Fibroblast of skin of right biceps (primary cell): ENCODE results near the gene SCGB1D4.

Experiments used
- DNase-seq: peaks from one replicate; pipeline ENCODE4 v3.0.0-alpha.2; 2013

The SCGB1D4 gene

GRCh38 chr11:62273284-62273683 is 25.6 kb downstream of the SCGB1D4 start:
- DNase-seq: no peak

DNA sequence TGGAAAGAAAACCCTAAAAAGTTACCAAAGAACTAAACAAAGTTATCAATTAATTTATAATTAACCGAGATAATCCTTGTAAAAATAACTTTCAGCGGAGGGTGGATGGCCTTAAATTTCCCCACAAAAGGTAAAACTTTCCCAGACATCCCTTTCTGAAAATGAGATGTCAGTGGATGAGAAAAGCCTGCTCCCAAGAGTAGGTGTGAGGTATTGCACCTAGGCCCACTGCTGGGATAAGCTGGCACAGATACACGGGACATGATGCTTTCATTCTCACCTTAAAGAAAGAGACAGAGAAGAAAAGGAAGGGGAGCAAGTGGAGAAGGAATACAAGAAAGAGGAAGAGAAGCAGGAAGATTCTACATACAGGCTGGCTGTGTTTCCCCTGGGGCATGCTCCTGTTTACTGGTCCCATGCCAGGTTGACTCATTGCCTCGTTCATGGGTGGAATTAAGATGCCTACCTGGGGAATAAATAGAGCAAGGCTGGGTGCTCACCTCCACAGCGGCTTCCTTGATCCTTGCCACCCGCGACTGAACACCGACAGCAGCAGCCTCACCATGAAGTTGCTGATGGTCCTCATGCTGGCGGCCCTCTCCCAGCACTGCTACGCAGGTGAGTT is 29.1 kb downstream of the SCGB1D4 start, which contains the start of gene SCGB2A2:
Gene SCGB2A2, plus strand, starts transcription at position 505 of the 625 bp plus-strand sequence. Its CDS starts 59 bp downstream, at position 564.
- no peak for DNase-seq

- DNase-seq: no peak
Measured at GRCh38 chr11:62267576-62267975, 31.3 kb downstream of the SCGB1D4 start.

- no peak for DNase-seq
Measured at GRCh38 chr11:62267050-62267449, 31.8 kb downstream of the SCGB1D4 start.

DNA sequence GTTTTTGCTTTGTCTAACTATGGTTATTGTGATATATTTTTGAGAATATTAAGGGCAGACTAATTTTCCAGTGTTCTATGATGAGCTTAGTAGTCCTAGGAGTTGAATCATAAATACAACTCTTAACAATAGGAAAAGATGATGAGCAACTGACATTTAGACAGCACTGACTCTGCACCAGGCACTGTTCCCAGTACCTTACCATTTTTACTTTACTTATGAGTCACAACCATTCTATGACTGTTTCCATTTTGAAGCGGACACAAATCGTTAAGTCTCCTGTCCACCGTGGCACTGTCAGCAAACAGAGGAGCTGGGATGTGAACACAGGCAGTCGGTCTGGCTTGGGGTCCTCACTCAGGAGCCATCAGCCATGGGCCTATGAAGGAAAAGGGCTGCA is 32.3 kb downstream of the SCGB1D4 start:
- peak; percentile 7 for DNase-seq

GRCh38 chr11:62264004-62264403 is 34.9 kb downstream of the SCGB1D4 start:
- DNase-seq: no peak

GRCh38 chr11:62260261-62260953 is 38.5 kb downstream of the SCGB1D4 start:
- DNase-seq: no peak

DNA sequence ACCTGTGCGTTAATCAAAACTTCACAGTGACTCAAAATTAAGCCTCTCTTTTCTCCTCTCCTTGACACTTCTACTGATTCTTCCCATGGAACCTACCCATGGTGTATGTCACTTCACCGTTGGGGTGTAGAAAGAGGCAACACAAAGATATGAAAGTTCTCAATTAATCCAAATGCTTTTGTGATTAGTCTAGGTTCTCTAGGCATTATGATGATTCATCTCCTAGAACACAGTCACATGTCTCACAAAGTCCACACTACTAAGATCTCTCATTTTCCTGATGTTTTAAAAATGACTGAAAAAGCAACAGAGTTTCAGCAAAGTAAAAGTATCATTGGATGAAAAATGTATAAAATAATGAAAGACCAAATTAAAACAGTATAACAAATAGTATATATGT is 42.6 kb downstream of the SCGB1D4 start:
- no peak for DNase-seq

DNA sequence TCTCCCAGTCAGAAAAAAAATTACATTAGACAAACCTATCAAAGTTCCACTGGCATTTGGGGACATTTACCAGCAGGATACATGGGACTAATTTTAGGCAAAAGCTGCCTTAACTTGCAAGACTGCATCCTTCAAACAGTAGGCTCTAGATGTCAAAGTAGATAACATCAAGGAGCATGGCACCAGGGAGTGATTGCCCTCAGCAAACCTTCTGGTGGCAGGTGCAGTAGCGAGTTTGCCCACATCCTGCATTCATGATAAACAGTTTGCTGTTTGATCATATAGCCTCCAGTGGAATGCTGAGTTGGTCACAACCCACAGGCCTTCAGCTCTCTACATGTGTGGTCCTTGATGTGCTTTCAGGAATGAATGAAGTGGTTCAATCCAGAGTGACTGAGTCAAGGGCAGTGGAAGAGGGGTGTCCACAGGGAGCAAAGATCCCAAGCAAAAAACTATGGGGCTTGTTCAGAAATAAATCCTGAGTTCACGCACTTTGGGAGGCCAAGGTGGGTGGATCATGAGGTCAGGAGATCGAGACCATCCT is 44.8 kb downstream of the SCGB1D4 start:
- DNase-seq: no peak

- DNase-seq: no peak
Measured at GRCh38 chr11:62251698-62252097, 47.2 kb downstream of the SCGB1D4 start.
